ENCODE results near the gene TOM1L2. TPM values are rescaled to one million over a fixed set of nuclear protein-coding genes. Genes with fewer than 3 reads are reported as not detected.

Gene TOM1L2
- total RNA-seq, 1 experiment from 2014 or later: 12.8 TPM

DNA sequence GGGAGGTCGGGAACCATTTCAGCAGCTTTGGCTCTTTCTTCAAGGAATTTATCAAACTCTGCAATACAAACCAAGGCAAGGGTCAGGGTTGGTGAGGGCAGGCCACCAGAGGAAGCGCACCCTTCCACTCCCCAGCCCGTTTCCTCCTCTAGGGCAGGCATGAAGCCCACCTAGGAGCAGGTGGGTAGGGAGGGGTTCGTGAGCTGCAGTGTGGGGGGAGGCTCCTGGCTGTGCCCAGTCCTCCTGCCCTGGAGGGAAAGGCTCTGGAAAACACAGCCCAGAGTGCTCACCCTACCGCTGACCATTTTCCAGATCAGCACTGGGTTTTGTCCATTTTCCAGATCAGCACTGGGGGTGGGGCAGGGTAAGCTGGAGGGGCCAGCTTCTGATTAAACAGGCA lies 124.5 kb downstream of the TOM1L2 start:
- no peak for DNase-seq
- no peaks in the 10 kb centered on the region for H3K9me3 ChIP-seq

DNA sequence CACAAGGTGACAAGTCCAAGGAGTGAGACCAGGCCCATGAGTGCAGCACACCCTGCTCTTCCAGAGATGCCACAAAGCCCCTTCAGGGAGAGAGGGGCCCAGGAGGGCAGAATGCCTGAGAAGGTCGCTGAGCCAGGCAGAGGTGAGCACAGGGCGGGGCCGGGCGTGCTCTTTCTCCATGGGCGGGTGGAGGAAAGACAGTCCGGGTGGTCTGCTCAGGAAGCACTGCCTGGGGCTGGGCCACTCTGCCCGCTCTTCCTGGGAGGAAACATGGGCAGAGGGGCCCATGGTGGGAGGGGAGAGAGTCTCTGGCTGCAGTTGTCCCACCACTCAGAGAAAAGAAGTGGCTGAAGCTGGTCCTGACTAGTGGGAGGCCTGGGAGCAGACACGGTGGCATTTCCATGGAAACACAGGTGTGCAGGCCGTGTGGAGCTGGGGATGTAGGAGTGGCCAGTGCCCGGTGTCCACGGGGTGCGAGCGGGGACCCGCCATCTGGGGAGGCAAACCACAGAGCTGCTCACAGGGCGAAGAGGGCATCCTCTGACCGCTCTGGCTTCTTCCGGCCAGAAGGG lies 125.0 kb downstream of the TOM1L2 start:
- no peaks in the 10 kb centered on the region for H3K9me3 ChIP-seq
- DNase-seq: no peak
- H3K36me3 ChIP-seq: no peaks in the 10 kb centered on the region
- H3K27me3 ChIP-seq: no peaks in the 10 kb centered on the region
- H3K4me3 ChIP-seq: no peak overlapping the region

More for the DNA sequence above, 124.5 kb downstream of the TOM1L2 start:
- no peaks in the 10 kb centered on the region for H3K27me3 ChIP-seq
- no peaks in the 10 kb centered on the region for H3K36me3 ChIP-seq
- no peak overlapping the region for H3K4me3 ChIP-seq

DNA sequence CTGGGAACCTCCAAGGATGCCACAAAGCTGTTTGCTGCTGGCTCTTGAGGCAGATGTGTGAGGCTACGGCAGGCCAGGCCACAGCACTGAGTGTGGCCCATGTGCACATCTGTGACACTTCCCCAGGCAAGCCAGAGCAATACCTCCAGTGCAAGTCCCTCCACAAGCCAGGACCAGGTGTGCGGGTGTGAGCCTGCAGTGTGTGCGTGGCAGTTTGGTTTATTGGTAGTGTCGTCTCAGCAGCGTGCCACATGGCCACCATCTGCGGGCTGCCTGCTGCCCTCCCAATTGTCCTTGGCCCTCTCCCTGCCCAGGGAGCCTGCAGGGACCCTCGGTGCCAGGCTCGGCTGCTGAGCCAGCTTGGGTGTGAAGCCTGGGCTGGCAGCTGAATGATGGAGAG lies 125.6 kb downstream of the TOM1L2 start:
- H3K4me3 ChIP-seq: no peak overlapping the region
- H3K27me3 ChIP-seq: no peaks in the 10 kb centered on the region
- no peak for DNase-seq
- H3K36me3 ChIP-seq: no peaks in the 10 kb centered on the region
- H3K9me3 ChIP-seq: no peaks in the 10 kb centered on the region

DNA sequence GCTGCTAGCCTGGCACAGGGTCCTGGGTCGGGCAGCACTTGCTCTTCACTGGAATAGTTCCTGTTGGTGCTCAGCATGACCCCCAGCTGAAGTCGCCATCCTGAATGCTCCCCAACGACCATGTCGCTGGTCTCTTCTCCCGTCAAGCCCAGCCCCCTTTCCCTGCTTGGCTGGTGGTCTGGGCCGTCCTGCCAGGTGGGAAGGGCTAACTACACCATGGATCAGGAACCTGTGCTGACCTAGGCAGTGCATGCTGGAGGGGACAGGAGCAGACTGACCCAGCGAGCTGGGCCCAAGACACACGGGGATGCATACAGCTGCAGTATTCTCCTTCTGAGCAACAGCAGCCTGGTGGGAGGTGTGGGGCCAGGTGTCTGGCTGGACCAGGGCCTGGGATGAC lies 126.2 kb downstream of the TOM1L2 start:
- Histone ChIP-seq H3K4me3 (no peak overlapping the region), H3K36me3 (no peaks in the 10 kb centered on the region), H3K27me3 (no peaks in the 10 kb centered on the region), H3K9me3 (no peaks in the 10 kb centered on the region)
- no peak for DNase-seq

DNA sequence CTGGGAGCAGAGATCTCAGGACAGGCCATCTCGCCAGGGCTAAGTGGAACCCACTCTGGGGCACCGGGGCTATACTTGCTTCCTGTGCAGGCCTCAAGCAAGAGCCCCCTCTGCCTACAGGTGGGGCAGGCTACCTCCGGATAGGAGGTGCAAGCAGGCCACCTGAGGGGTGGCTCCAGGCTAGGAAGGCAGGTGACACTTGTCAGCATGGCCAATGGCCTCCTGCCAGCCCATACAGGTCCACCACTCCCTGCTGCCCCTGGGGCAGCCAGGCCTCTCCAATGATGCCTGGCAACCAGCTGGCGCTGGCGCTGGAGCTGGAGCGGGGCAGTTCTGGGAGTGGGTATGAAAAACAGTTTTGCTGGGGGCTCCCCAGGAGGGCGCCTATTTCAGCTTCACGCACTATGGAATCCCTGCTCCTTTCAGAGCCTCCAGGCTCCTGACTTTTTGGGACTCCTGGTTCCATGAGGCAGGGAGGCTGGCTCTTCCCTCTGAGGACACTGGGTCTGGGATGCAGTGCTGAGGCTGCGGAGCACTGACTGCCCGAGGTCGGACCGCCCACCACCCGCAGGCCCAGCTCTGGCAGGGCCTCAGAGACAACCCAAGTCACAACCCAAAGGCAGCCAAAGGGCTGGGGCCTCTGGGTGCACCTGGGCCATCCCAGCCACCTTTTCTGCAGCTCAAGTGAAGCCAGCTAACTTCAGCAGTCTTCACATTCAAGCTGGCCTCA lies 127.0 kb downstream of the TOM1L2 start:
- Histone ChIP-seq H3K27me3 (no peaks in the 10 kb centered on the region), H3K9me3 (no peaks in the 10 kb centered on the region), H3K4me3 (no peak overlapping the region), H3K36me3 (no peaks in the 10 kb centered on the region)
- no peak for DNase-seq

DNA sequence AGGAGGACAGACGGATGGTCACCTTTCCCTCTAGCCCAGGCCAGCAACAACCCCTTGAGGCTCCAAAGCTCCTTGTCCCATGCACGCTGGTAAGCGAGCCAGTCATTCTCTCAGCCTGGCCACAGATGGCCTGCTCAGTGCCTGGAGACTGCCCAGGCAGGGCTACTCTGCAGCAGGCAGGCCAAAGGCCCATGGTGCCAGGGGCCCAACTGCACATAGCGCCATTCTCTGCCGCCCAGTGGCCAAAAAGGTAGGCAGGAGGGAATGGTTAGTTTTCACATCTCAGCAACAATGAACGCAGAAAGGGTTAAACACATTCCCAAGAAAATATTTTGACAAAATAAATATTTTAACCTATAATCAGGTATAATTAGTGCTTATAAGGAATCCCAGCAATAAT lies 127.7 kb downstream of the TOM1L2 start:
- DNase-seq: no peak
- Histone ChIP-seq H3K4me3 (no peak overlapping the region), H3K36me3 (no peaks in the 10 kb centered on the region), H3K9me3 (no peaks in the 10 kb centered on the region), H3K27me3 (no peaks in the 10 kb centered on the region)

DNA sequence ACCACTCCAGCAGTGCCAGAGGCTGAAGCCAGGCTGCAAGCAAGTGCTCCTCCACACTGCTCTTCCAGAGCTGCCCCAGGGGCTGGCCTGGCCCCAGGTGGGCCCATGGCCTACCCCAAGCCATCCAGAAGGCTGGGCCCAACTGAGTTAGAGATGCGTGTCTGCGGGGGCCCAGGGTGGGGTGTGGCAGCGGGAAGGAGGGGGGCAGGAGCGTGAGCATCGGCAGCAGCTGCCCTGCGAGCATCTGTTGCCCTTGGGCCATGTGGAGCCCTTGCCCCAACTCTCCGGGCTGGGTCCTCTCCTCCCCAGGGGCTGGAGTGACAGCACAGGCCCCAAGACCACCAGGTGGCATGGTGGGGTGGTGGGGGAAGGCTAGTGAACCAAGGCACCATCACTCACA lies 128.1 kb downstream of the TOM1L2 start:
- no peaks in the 10 kb centered on the region for H3K27me3 ChIP-seq
- no peak for DNase-seq
- no peaks in the 10 kb centered on the region for H3K9me3 ChIP-seq
- no peak overlapping the region for H3K4me3 ChIP-seq
- H3K36me3 ChIP-seq: no peaks in the 10 kb centered on the region

DNA sequence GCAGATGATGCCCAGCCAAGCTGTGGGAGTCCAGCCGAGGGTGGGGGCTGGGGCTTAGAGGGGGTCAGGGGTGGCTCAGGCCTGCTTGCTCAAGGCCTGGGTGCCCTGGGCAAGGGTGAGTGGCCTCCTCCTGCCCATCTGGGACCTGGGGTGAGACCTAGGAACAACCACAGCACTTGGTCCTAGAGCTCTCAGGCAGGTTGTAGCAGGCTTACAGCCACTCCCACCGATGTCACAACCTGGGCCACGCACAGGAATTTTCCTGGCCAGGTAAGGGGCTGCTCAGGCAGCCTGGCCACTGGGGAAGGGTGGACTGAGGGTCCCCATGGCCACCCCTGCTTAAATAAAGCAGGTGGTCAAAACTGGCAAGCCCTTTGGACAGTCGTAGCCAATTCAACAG lies 129.1 kb downstream of the TOM1L2 start:
- H3K36me3 ChIP-seq: no peaks in the 10 kb centered on the region
- H3K9me3 ChIP-seq: no peaks in the 10 kb centered on the region
- H3K4me3 ChIP-seq: no peak overlapping the region
- DNase-seq: no peak
- H3K27me3 ChIP-seq: no peaks in the 10 kb centered on the region

DNA sequence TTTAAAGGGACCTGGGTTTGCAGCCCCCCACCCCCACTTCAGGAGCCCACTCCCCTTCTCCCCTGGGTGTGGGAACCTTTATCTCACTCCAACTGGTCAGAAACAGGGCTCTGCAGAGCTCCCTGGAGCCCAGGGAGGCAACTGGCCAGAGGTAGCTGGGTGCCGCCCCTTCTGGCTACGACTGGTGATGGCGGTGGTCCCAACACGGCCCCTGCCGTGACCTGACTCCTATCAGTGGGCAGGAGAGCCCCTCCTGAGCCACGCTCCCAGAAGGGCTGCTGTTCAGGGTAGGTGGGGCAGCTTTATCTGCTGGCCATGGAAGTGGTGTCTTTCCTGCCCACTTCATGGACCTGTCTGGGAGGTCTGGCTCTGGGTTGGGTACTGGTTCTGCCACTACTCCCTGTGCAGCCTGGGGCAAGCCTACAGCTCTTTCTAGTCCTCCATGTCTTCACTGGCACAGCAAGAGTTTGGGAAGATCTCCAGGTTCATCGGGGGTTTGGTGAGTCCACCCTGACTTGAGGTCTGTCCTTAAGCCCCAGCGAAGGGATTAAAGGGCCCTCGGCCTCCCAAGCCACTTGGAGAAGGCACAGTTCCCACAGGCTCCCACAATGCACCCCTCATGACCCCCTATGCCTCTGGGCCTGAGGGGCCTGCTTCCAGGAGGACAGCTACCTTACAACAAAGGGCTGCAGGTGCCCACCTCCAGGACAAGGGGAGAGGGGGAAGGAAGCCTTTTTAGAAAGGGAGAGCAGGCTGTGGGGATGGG lies 129.9 kb downstream of the TOM1L2 start:
- no peaks in the 10 kb centered on the region for H3K36me3 ChIP-seq
- DNase-seq: no peak

DNA sequence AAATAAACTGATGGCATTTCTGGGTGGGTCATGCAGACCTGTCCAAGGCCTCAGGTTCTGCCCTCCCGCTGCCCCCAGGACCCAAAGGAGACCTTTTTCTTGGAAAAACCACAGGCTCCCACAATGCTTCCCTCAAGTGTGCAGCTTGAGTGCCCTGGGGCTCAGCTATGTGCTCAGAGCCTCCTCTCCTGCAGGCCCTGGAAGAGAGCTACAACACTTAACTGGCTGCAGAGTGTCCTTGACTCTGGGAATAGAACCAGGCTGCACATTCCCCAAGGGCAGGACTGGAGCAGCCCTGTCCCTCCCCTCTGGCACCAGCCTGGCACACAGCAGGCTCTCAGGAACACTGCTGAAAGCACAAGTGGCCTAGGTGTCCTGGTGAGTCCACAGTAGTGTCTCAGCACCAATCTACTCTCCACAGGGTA lies 130.6 kb downstream of the TOM1L2 start:
- Histone ChIP-seq H3K27me3 (no peaks in the 10 kb centered on the region), H3K36me3 (no peaks in the 10 kb centered on the region), H3K9me3 (no peaks in the 10 kb centered on the region), H3K4me3 (no peak overlapping the region)
- no peak for DNase-seq

More for the DNA sequence above, 129.9 kb downstream of the TOM1L2 start:
- Histone ChIP-seq H3K4me3 (no peak overlapping the region), H3K27me3 (no peaks in the 10 kb centered on the region), H3K9me3 (no peaks in the 10 kb centered on the region)

DNA sequence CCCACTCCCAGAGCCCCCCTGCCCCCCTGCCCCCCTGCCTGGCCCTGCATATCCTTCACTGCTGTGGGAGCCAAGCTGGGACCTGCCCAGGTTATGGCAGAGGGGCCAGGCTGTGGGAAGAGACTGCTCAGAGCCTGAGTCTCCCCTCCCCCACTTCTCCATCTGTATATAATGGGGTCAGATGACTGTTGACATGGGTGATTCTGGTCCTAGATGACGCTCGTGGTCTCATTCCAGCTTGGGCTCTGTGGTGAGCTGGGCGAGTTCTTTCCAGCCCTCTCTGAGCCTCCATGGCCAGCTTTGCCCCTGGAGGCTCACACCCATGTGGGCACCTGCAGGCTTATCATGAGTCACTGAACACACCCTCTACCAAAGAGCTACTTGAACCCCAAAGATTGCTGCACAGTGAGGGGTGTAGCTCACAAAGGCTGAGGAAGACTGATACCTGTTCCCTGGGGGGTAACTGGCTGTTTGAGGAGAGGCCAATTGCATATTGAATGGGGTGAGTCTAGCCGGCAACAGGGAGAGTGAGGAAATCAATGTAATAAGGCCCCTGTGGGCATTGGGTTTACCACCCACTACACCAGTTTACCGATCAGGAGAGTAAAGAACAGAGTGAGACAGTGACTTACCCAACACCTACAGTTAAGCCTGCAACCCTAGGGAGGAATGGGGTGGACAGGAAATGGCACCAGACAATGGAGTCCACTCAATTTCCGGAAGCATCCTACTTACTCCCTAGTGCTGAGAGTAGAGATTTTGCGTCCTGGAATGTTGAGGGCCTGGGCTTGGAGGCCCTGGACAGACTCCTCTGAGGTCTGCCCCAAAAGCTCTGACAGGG lies 131.2 kb downstream of the TOM1L2 start:
- Histone ChIP-seq H3K4me3 (no peak overlapping the region), H3K27me3 (no peaks in the 10 kb centered on the region), H3K36me3 (peaks cover 5% of the 10 kb centered on the region), H3K9me3 (no peaks in the 10 kb centered on the region)
- DNase-seq: peak; percentile 12

DNA sequence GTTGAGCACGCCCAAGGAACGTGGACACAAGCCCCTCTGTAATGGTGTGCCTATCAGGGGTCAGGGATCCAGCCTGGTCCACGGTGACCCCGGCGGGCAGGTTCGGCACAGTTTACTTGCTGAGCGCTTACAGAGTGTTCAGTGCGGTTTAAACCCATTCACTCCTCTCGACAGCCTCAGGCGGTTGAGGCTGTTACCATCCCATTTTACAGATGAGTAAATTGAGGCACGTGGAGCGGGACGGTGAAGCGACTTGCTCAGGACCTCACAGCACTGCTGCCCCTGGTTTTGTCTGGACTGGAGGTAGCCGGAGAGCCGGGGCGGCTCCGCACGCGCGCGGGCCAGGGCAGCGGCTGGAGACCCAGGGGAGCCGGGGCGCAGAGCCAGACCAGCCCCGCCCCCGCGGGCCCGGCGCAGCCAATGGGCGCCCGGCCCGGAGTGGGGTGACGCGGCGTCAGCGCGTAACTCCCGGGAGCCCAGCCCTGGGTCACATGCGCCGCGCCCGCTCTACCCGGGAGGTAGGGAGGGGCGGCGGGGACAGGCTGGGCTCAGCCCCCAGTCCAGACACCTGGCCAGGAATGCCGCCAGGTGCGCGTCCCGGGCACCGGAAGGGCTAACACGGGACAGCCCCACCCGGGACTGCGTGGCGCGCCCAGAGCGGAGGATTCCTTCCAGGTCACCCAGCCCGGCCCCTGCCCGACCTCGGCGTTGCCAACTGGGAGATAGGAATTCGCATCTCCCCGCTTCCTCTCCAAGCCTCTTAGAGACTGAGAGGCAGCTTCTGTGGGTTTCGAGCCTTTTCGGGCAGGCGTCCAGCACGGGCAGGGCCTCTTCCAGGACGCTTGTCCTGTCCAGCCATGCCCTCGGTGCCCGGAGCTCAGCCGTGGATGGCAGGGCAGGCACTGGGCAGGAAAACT lies 132.2 kb downstream of the TOM1L2 start:
- H3K36me3 ChIP-seq: peaks cover 13% of the 10 kb centered on the region
- DNase-seq: peak; percentile 88
- peak overlapping the region; percentile 56 for H3K4me3 ChIP-seq
- no peaks in the 10 kb centered on the region for H3K27me3 ChIP-seq
- H3K9me3 ChIP-seq: no peaks in the 10 kb centered on the region

DNA sequence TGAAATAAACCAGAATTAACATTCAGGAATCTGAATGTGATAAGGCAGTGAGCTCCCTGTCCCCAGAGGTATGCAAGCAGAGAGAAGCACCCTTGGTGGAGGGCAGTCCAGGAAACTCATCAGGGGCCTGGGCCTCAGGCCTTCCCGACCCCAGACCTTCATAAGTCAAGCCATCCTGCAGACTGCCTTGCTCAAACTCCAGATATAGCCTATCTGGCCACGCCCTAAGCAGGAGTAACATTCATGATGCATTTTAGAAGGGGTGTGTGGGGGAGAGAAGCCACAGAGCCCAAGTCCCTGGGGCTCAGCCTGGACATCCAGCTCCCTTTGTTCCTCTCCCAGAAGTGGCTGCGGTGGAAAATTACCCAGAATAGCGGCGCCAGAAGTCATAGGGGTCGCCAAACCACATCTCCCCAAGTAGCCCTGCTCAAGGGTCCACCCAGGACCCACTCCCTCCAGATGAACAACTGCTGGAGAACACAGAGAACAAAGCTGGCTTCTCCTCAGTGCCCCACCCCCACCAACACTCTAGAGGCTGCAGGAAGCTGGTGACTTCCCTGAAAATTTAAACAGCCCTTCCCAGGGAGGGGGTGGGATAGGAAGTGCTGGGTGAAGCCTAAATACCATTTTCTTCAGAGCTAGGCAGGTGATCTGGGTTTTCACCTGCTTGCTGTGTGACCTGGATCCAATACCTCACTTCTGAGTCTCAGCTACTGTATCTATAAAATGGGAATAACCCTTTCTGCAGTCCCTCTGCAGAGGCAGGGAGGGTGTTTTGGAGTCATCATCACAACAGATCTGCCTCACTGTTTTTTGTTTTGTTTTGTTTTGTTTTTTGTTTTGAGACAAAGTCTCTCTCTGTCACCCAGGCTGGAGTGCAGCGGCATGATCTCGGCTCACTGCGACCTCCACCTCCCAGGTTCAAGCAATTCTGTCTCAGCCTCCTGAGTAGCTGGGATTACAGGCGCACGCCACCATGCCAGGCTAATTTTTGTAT lies 133.9 kb downstream of the TOM1L2 start:
- Histone ChIP-seq H3K4me3 (no peak overlapping the region), H3K36me3 (peaks cover 15% of the 10 kb centered on the region), H3K27me3 (no peaks in the 10 kb centered on the region), H3K9me3 (no peaks in the 10 kb centered on the region)
- DNase-seq: no peak

DNA sequence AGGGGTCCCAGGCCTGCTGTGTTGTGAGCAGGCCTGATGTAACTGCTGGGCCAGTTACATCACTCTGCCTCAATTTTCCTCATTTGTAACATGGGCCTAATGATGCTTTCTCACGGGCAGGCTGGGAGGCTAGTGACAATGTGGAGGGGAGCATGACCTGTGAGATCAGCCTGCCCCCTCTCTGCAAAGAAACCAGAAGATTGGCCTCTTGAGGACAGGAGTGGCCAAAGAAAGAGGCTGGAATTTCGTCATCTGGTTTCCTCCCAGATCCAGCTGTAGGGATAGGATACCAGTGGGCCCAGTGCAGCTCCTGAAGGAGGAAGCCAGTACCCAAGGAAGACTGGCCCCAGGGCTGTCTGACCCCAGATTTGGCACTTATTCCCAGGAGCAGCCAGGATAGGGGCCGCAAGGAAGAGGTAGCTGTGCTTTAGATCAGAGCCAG lies 134.8 kb downstream of the TOM1L2 start:
- peak; percentile 57 for DNase-seq
- H3K9me3 ChIP-seq: no peaks in the 10 kb centered on the region
- no peaks in the 10 kb centered on the region for H3K27me3 ChIP-seq
- H3K36me3 ChIP-seq: peaks cover 16% of the 10 kb centered on the region
- H3K4me3 ChIP-seq: peak overlapping the region; percentile 86
